Sigmoid colon (tissue), 7 donors: Measurements from ENCODE around the gene LINGO1. TPM values are rescaled to one million over a fixed set of nuclear protein-coding genes. Genes with fewer than 3 reads are reported as not detected.
A peak's percentile ranks its signal among the peaks of the same experiment; 100 is the strongest.

Experiments
- DNase-seq: peaks from one replicate; pipeline ENCODE4 v3.0.0-alpha.2; 2019
- H3K27ac ChIP-seq, 4 donors: fragments of 200-600 bp; sonication (generic); one replicate each; pipeline ENCODE4 v1.5.1; 2016 to 2019; ENCODE audit warnings: mild to moderate bottlenecking in 1 of 4
- H3K27me3 ChIP-seq, 3 donors: fragments of 200-600 bp; sonication (generic); one replicate each; pipeline ENCODE4 v1.5.1; 2019; ENCODE audit warnings: mild to moderate bottlenecking in 1 of 3
- H3K36me3 ChIP-seq, 4 donors: fragments of 200-600 bp; sonication (generic); one replicate each; pipeline ENCODE4 v1.5.1; 2016 to 2019
- H3K4me1 ChIP-seq, 4 donors: fragments of 200-600 bp; sonication (generic); one replicate each; pipeline ENCODE4 v1.5.1; 2017 to 2019
- H3K4me3 ChIP-seq, 4 donors: fragments of 200-600 bp; sonication (generic); one replicate each; pipeline ENCODE4 v1.5.1; 2017 to 2019; ENCODE audit warnings: mild to moderate bottlenecking in 2 of 4, moderate library complexity in 1 of 4
- H3K9me3 ChIP-seq, 4 donors: fragments of 200-600 bp in 3 of 4; sonication (generic) in 3 of 4; one replicate each; pipeline versions ENCODE4 v1.5.1 to v1.6.1; 2013 to 2019
- EP300 ChIP-seq, 4 donors: sonication (generic); formaldehyde crosslinking; IDR thresholded peaks; one replicate each; pipeline ENCODE4 v1.6.1; 2017; ENCODE audit warnings: antibody characterized with exemption in 4 of 4
- POLR2A ChIP-seq, 2 donors: fragments of 450-650 bp; IDR thresholded peaks; one replicate each; pipeline ENCODE4 v1.6.1; 2016; ENCODE audit warnings: antibody characterized with exemption in 2 of 2, mild to moderate bottlenecking in 2 of 2, moderate library complexity in 2 of 2
- POLR2AphosphoS5 ChIP-seq, 4 donors: sonication (generic); formaldehyde crosslinking; IDR thresholded peaks; one replicate each; pipeline ENCODE4 v1.6.1; 2017; ENCODE audit warnings: antibody characterized with exemption in 4 of 4
- WGBS, 2 donors: extraction: QIAGEN DNeasy Blood & Tissue Kit; methylation state at CpG; one replicate each; pipeline ENCODE4 v1.1.7; 2013; 5-methylcytosine and 5-hydroxymethylcytosine counted together
- intact Hi-C: fragments of 100-400 bp; cut with DNase I; formaldehyde crosslinking; loops from one replicate; pipeline ENCODE4 v1.15.1; 2023
- polyA plus RNA-seq, 3 donors: library from polyadenylated mRNA; stranded (reverse); fragments of 200-250 nt; gene quantifications; one replicate each; pipeline ENCODE4 v1.2.3, GENCODE V29; 2013
- total RNA-seq, 4 donors: library from RNA; depleted of rRNA; stranded (reverse); fragments of >200 nt; gene quantifications; one replicate each; pipeline ENCODE4 v1.1.0, GENCODE V29; 2016
- TF ChIP-seq, protein P1 (sequence below), 4 experiments: fragments of 450-650 bp in 3 of 4; fragments of 200-600 bp in 1 of 4; IDR thresholded peaks; one replicate each; pipeline ENCODE4 v1.5.1; 2016 to 2019; ENCODE audit warnings: antibody characterized with exemption in 4 of 4, mild to moderate bottlenecking in 3 of 4, moderate library complexity in 2 of 4
- donor health status: healthy with polysubstance abuse.
- donor health status: Bipolar disorder and iron deficiency.
- donor health status: healthy.

LINGO1 gene
- total and polyA plus RNA-seq, 7 donors = under 0.01 to 3.9 (median 0.68) TPM

GRCh38 chr15:77620960-77621647 lies 11.6 kb downstream of the LINGO1 start:
- intact Hi-C loops = no loop called here

GRCh38 chr15:77620297-77620696 lies 12.4 kb downstream of the LINGO1 start:
- WGBS, 2 donors = 50 to 79% methylated on average over 7 of the region's 7 CpGs
- intact Hi-C loops = no loop called here
- Histone ChIP-seq H3K4me1 (no peaks in the 10 kb centered on the region), H3K27ac (no peak overlapping the region), H3K27me3 (no peaks in the 10 kb centered on the region), H3K36me3 (no peaks in the 10 kb centered on the region), H3K4me3 (no peak overlapping the region), H3K9me3 (no peaks in the 10 kb centered on the region)
- no peak for DNase-seq
- TF ChIP-seq, protein P1, sequence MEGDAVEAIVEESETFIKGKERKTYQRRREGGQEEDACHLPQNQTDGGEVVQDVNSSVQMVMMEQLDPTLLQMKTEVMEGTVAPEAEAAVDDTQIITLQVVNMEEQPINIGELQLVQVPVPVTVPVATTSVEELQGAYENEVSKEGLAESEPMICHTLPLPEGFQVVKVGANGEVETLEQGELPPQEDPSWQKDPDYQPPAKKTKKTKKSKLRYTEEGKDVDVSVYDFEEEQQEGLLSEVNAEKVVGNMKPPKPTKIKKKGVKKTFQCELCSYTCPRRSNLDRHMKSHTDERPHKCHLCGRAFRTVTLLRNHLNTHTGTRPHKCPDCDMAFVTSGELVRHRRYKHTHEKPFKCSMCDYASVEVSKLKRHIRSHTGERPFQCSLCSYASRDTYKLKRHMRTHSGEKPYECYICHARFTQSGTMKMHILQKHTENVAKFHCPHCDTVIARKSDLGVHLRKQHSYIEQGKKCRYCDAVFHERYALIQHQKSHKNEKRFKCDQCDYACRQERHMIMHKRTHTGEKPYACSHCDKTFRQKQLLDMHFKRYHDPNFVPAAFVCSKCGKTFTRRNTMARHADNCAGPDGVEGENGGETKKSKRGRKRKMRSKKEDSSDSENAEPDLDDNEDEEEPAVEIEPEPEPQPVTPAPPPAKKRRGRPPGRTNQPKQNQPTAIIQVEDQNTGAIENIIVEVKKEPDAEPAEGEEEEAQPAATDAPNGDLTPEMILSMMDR (IDR thresholded peaks at IDR 0.05) = no peak
- TF ChIP-seq POLR2AphosphoS5 (IDR thresholded peaks at IDR 0.05) (no peak), EP300 (IDR thresholded peaks at IDR 0.05) (no peak), POLR2A (IDR thresholded peaks at IDR 0.05) (no peak)

More at GRCh38 chr15:77620960-77621647, 11.6 kb downstream of the LINGO1 start:
- Histone ChIP-seq H3K27ac (no peak overlapping the region), H3K27me3 (no peaks in the 10 kb centered on the region), H3K4me1 (no peaks in the 10 kb centered on the region), H3K4me3 (no peak overlapping the region), H3K9me3 (no peaks in the 10 kb centered on the region), H3K36me3 (no peaks in the 10 kb centered on the region)
- no peak for DNase-seq
- 86 to 91% methylated on average over 4 of the region's 4 CpGs for WGBS, 2 donors
- TF ChIP-seq EP300 (IDR thresholded peaks at IDR 0.05) (no peak), POLR2A (IDR thresholded peaks at IDR 0.05) (no peak), POLR2AphosphoS5 (IDR thresholded peaks at IDR 0.05) (no peak)
- TF ChIP-seq, protein P1 (IDR thresholded peaks at IDR 0.05) = no peak

DNA sequence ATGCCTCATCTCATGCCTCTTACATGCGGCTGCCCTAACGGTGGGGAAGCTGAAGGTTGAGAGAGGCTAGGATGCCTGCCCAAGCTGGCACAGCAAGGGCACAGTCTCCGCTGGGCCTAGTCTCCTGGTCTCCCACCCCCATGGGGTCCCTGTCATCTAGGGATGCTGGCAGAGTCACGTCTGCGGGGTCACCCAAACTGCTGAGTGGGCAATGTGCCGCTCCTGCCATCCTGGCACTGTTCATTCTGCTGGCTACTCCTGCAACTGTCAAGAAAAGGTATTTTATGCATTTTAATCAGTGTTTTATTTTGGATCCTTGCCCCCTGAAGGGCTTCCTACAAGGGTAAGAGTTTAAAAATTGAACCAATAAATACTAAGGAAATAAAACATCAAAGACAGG lies 12.8 kb downstream of the LINGO1 start:
- H3K27ac ChIP-seq = no peak overlapping the region
- WGBS, 2 donors = 68 to 73% methylated on average over 6 of the region's 6 CpGs
- H3K9me3 ChIP-seq = no peaks in the 10 kb centered on the region
- no peak overlapping the region for H3K4me3 ChIP-seq
- intact Hi-C loops = no loop called here
- no peaks in the 10 kb centered on the region for H3K4me1 ChIP-seq
- no peaks in the 10 kb centered on the region for H3K27me3 ChIP-seq
- no peaks in the 10 kb centered on the region for H3K36me3 ChIP-seq
- no peak for TF ChIP-seq POLR2AphosphoS5 (IDR thresholded peaks at IDR 0.05)
- TF ChIP-seq, protein P1 (IDR thresholded peaks at IDR 0.05) = no peak
- TF ChIP-seq EP300 (IDR thresholded peaks at IDR 0.05) = no peak
- DNase-seq = no peak

GRCh38 chr15:77617476-77618230 lies 15.1 kb downstream of the LINGO1 start:
- no peak for TF ChIP-seq POLR2A (IDR thresholded peaks at IDR 0.05)
- TF ChIP-seq, protein P1 (IDR thresholded peaks at IDR 0.05) = peak in 1 of 4 experiments; percentile 11
- intact Hi-C loops = no loop called here
- H3K9me3 ChIP-seq = no peaks in the 10 kb centered on the region
- no peak for DNase-seq
- no peaks in the 10 kb centered on the region for H3K4me1 ChIP-seq
- 64 to 81% methylated on average over 12 of the region's 12 CpGs for WGBS, 2 donors
- H3K27me3 ChIP-seq = no peaks in the 10 kb centered on the region
- no peak overlapping the region for H3K27ac ChIP-seq
- no peaks in the 10 kb centered on the region for H3K36me3 ChIP-seq
- no peak overlapping the region for H3K4me3 ChIP-seq
